NCI-H345 treated with DMSO at 0.1 percent for 48 hours (cell line): ENCODE data around the gene GASK1A.

Experiments
- DNase-seq: peaks from one replicate; lab custom pipeline; 2025; ENCODE audit not compliant: unreplicated experiment; lab: John Stamatoyannopoulos, UW

GASK1A gene

GRCh38 chr3:42982645-42983412 is 3.7 kb downstream of the GASK1A start:
- DNase-seq = no peak

GRCh38 chr3:42983927-42984326 is 4.8 kb downstream of the GASK1A start:
- no peak for DNase-seq

- DNase-seq = no peak
Observed at GRCh38 chr3:42984701-42985100, 5.6 kb downstream of the GASK1A start.

- no peak for DNase-seq
Observed at GRCh38 chr3:42988097-42988496, 9.0 kb downstream of the GASK1A start.

- no peak for DNase-seq
Observed at GRCh38 chr3:42988566-42988965, 9.5 kb downstream of the GASK1A start.

- no peak for DNase-seq
Observed at GRCh38 chr3:42991341-42992315, 12.5 kb downstream of the GASK1A start.

- no peak for DNase-seq
Observed at GRCh38 chr3:42994595-42994994, 15.5 kb downstream of the GASK1A start.

- DNase-seq = no peak
Observed at GRCh38 chr3:42996021-42996420, 16.9 kb downstream of the GASK1A start.

- DNase-seq = no peak
Observed at GRCh38 chr3:42996633-42997075, 17.5 kb downstream of the GASK1A start.

- DNase-seq = no peak
Observed at GRCh38 chr3:42999212-42999611, 20.1 kb downstream of the GASK1A start.

- no peak for DNase-seq
Observed at GRCh38 chr3:42999632-43000031, 20.5 kb downstream of the GASK1A start.

GRCh38 chr3:43000387-43000786 is 21.3 kb downstream of the GASK1A start:
- DNase-seq = no peak

- no peak for DNase-seq
Observed at GRCh38 chr3:43001094-43001553, 22.0 kb downstream of the GASK1A start.

- no peak for DNase-seq
Observed at GRCh38 chr3:43001556-43002121, 22.5 kb downstream of the GASK1A start.

- DNase-seq = no peak
Observed at GRCh38 chr3:43004282-43004681, 25.2 kb downstream of the GASK1A start.

GRCh38 chr3:43005253-43005652 is 26.1 kb downstream of the GASK1A start:
- DNase-seq = no peak

GRCh38 chr3:43005981-43006380 is 26.9 kb downstream of the GASK1A start:
- DNase-seq = no peak

- no peak for DNase-seq
Observed at GRCh38 chr3:43006825-43007224, 27.7 kb downstream of the GASK1A start.

- no peak for DNase-seq
Observed at GRCh38 chr3:43009547-43009946, 30.4 kb downstream of the GASK1A start.

- DNase-seq = no peak
Observed at GRCh38 chr3:43010638-43011037, 31.5 kb downstream of the GASK1A start.

- DNase-seq = no peak
Observed at GRCh38 chr3:43011638-43012037, 32.5 kb downstream of the GASK1A start.
